ENCODE data around the gene UNK. TPM values are rescaled to one million over a fixed set of nuclear protein-coding genes. Genes with fewer than 3 reads are reported as not detected.

The UNK gene
- total and polyA plus RNA-seq, 2 donors (not counting 3 experiments of a cell fraction or from before 2014, with no cell fraction given) = 18.0 to 23.2 TPM

DNA sequence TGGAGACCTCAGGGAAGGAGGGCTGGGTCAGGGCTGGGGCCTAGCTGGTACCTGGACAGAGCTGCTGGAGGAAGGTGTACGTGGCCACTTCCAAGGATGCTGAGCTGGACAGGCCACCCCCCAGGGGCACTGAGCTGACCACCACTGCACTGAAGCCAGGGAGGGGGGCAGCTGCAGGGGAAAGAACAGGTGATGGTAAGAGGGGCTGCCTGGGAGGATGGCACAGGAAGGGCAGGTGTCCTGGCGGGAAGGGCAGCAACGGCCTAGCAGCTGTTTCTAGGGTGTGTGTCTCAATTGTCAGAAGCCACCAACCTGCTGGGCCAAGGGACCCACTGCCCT lies 21.4 kb upstream of the UNK start:
- Histone ChIP-seq H2AFZ (ENCODE audit: low read depth, low read length) (no peak overlapping the region), H4K20me1 (replicated peaks; ENCODE audit: control insufficient read depth, extremely low read depth, insufficient read depth, low read length) (no peaks in the 10 kb centered on the region), H3K27ac (ENCODE audit: insufficient read depth, low read depth, low read length) (no peak overlapping the region), H3K4me3 (replicated peaks in 1 of 3; ENCODE audit: insufficient read depth in 1 of 3, low read depth in 1 of 3, low read length in 3 of 3) (no peak overlapping the region), H3K4me2 (ENCODE audit: insufficient read depth, low read length) (no peak overlapping the region), H3K79me2 (ENCODE audit: control insufficient read depth, insufficient read depth, low read length) (no peaks in the 10 kb centered on the region), H3K9me1 (replicated peaks; ENCODE audit: control insufficient read depth, extremely low read depth, insufficient read depth, low read length) (no peaks in the 10 kb centered on the region), H3K36me3 (ENCODE audit: control insufficient read depth in 2 of 2, extremely low read depth in 1 of 2, insufficient read depth in 2 of 2, low read length in 2 of 2) (no peaks in the 10 kb centered on the region), H3K9ac (replicated peaks; ENCODE audit: extremely low read depth, insufficient read depth, low read length) (no peak overlapping the region), H3K9me3 (replicated peaks; ENCODE audit: control insufficient read depth, insufficient read depth, low read length) (no peaks in the 10 kb centered on the region), H3K27me3 (ENCODE audit: control insufficient read depth in 2 of 2, insufficient read depth in 2 of 2, low read length in 2 of 2) (no peaks in the 10 kb centered on the region), H3K4me1 (ENCODE audit: control insufficient read depth, extremely low read depth, insufficient read depth, low read length) (peaks cover 11% of the 10 kb centered on the region)
- intact Hi-C loops (cut with micrococcal nuclease) = no loop called here
- POLR2A ChIA-PET = no interaction called here
- TF ChIP-seq POLR2A (IDR thresholded peaks at IDR 0.05; ENCODE audit: low read depth, low read length) = no peak
- no peak for TF ChIP-seq JUN (IDR thresholded peaks at IDR 0.05; ENCODE audit: borderline replicate concordance, insufficient read depth, insufficient read length, low read depth)
- no peak for TF ChIP-seq EZH2 (IDR thresholded peaks at IDR 0.05; ENCODE audit: borderline replicate concordance, low read depth, low read length, severe bottlenecking)
- TF ChIP-seq CTCF (IDR thresholded peaks at IDR 0.05; ENCODE audit: extremely low read depth in 1 of 2, insufficient read depth in 1 of 2, low read depth in 1 of 2, low read length in 2 of 2) = no peak
- no peak for TF ChIP-seq GATA2 (IDR thresholded peaks at IDR 0.05; ENCODE audit: insufficient read depth, insufficient read length, low read depth, low read length)
- TF ChIP-seq MYC (IDR thresholded peaks at IDR 0.05; ENCODE audit: low read depth, low read length) = no peak
- TF ChIP-seq, protein P1, sequence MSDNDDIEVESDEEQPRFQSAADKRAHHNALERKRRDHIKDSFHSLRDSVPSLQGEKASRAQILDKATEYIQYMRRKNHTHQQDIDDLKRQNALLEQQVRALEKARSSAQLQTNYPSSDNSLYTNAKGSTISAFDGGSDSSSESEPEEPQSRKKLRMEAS (IDR thresholded peaks at IDR 0.05; ENCODE audit: insufficient read depth, insufficient read length) = no peak
- TF ChIP-seq FOS (IDR thresholded peaks at IDR 0.05; ENCODE audit: borderline replicate concordance, insufficient read depth, low read length) = no peak
- TF ChIP-seq POLR2AphosphoS5 (IDR thresholded peaks at IDR 0.05; ENCODE audit: insufficient read depth, low read depth, low read length) = no peak
- FAIRE-seq (no peak), DNase-seq (ENCODE audit: low read depth, low spot score) (no peak)
- no TSS peak for BruUV-seq (replicated peaks)
- dilution Hi-C loops (cut with MboI; ENCODE audit: extremely low pct_ligation_motif_present, low sequenced_read_pairs) = no loop called here
- CTCF ChIA-PET = interaction anchor here (0.9 to 4.8 kb wide), 9 partner anchors 10 to 131 kb away, joined by 3 to 27 read pairs (median 5); partner anchors contain the start of gene TRIM47
